Neuron (in vitro differentiated cells): ENCODE measurements around the gene OLA1.

Source experiments
- H2AFZ ChIP-seq: one replicate; pipeline ENCODE4 v1.6.1; 2013; ENCODE audit warnings: low read depth, mild to moderate bottlenecking, inconsistent platforms, low read length, moderate library complexity
- H3K27me3 ChIP-seq: one replicate; pipeline ENCODE4 v1.6.1; 2013; ENCODE audit warnings: low read length; ENCODE audit not compliant: insufficient read depth
- H3K36me3 ChIP-seq: one replicate; pipeline ENCODE4 v1.6.1; 2013; ENCODE audit warnings: low read length; ENCODE audit not compliant: insufficient read depth
- H3K4me1 ChIP-seq: one replicate; pipeline ENCODE4 v1.6.1; 2013; ENCODE audit warnings: low read length; ENCODE audit not compliant: insufficient read depth
- H3K4me3 ChIP-seq: 2 replicates; pipeline ENCODE4 v1.5.1; 2013; ENCODE audit warnings: mild to moderate bottlenecking, low read length, moderate library complexity
- H3K9me3 ChIP-seq: one replicate; pipeline ENCODE4 v1.6.1; 2013; ENCODE audit warnings: low read length

The OLA1 gene

GRCh38 chr2:174184915-174185314 is 63.4 kb downstream of the OLA1 start:
- Histone ChIP-seq H2AFZ (no peak overlapping the region), H3K4me3 (no peak overlapping the region), H3K27me3 (no peaks in the 10 kb centered on the region), H3K4me1 (peaks cover 3% of the 10 kb centered on the region), H3K9me3 (no peaks in the 10 kb centered on the region), H3K36me3 (peaks cover 7% of the 10 kb centered on the region)

- no peak overlapping the region for H2AFZ ChIP-seq
- H3K4me3 ChIP-seq: no peak overlapping the region
- H3K27me3 ChIP-seq: no peaks in the 10 kb centered on the region
- no peaks in the 10 kb centered on the region for H3K9me3 ChIP-seq
- H3K4me1 ChIP-seq: peaks cover 3% of the 10 kb centered on the region
- H3K36me3 ChIP-seq: peaks cover 7% of the 10 kb centered on the region
Observed at GRCh38 chr2:174184504-174184903, 63.8 kb downstream of the OLA1 start.

GRCh38 chr2:174183076-174183475 is 65.3 kb downstream of the OLA1 start:
- Histone ChIP-seq H3K9me3 (no peaks in the 10 kb centered on the region), H3K4me1 (peaks cover 3% of the 10 kb centered on the region), H2AFZ (no peak overlapping the region), H3K4me3 (no peak overlapping the region), H3K36me3 (peaks cover 7% of the 10 kb centered on the region), H3K27me3 (no peaks in the 10 kb centered on the region)

- no peaks in the 10 kb centered on the region for H3K36me3 ChIP-seq
- H3K4me3 ChIP-seq: no peak overlapping the region
- H3K4me1 ChIP-seq: peaks cover 13% of the 10 kb centered on the region
- H3K27me3 ChIP-seq: no peaks in the 10 kb centered on the region
- no peak overlapping the region for H2AFZ ChIP-seq
- H3K9me3 ChIP-seq: no peaks in the 10 kb centered on the region
Observed at GRCh38 chr2:174181368-174181767, 67.0 kb downstream of the OLA1 start.

DNA sequence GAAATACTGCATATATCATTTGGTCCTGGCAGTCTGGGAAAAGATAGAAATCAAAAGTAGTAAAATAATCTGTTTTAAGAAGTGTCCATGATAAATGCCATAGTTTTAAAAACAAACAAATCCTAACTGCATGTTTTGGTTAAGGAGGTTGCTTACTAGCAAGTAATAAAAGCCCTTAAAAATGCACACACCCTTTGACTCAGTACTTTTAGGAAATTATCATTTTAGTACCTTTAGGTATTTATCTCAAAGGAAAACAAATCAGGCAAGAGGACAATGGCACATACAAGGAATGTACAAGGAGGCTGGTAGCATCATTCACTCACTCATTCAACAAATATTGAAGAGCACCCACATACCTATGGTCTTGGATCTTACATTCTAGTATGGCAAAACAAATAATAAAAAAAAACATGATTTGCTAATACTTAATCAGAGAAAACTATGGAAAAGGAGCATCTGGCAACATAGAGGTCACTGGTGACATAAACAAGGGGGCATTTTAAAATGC is 67.6 kb downstream of the OLA1 start:
- Histone ChIP-seq H3K36me3 (no peaks in the 10 kb centered on the region), H3K9me3 (no peaks in the 10 kb centered on the region), H2AFZ (no peak overlapping the region), H3K4me1 (peaks cover 14% of the 10 kb centered on the region), H3K4me3 (no peak overlapping the region), H3K27me3 (no peaks in the 10 kb centered on the region)

DNA sequence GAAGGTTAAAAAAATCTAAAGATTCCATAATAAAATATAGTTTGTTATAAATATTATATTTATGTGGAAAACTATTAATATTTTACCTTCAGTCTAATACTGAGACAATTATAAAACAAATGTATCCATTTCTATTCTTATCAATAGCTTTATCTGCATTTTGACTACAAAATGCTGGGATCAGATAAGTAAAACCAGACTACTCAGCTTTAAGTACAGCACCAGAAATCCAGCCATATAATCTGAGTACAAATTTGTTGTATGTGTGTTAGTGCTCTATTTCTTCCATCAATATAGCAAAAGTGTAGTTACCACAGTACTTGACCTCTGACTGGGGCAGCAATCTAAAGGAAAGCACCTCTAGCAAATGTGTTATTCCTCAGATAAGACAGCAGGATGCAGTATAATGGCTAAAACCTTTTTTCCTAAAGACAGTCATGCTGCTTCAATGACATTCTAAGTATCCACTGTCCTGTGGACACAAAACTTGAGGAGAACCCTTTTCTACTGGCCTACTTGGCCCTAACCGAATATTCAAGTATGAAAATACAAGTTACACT is 68.1 kb downstream of the OLA1 start:
- no peak overlapping the region for H2AFZ ChIP-seq
- H3K4me3 ChIP-seq: no peak overlapping the region
- H3K4me1 ChIP-seq: peaks cover 14% of the 10 kb centered on the region

DNA sequence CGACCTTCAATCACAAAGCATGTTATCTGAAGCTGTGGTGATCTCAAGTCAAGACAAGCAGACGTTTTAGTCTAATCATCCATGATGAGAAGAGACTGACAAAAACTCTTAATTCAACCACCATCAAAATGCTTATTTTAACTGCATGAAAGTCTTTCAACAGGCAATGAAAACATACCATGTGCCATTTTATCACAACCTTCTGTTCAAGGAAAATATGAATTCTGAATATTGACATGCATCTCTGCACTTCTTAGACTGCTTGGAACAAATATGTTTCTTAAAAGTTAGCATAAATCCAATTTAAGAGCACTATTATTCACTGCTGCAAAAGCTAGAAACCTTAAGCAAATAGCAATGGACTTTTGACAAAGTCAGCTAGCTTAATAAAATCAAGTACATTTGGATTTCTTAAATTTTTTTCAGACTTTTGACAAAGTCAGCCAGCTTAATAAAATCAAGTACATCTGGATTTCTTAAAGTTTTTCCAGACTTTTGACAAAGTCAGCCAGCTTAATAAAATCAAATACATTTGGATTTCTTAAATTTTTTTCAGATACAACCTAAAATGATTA is 70.9 kb downstream of the OLA1 start:
- H3K4me1 ChIP-seq: peaks cover 14% of the 10 kb centered on the region
- no peaks in the 10 kb centered on the region for H3K27me3 ChIP-seq
- H3K9me3 ChIP-seq: peaks cover 5% of the 10 kb centered on the region
- H2AFZ ChIP-seq: no peak overlapping the region
- no peak overlapping the region for H3K4me3 ChIP-seq
- no peaks in the 10 kb centered on the region for H3K36me3 ChIP-seq

More for the DNA sequence above, 68.1 kb downstream of the OLA1 start:
- H3K36me3 ChIP-seq: no peaks in the 10 kb centered on the region
- H3K27me3 ChIP-seq: no peaks in the 10 kb centered on the region
- H3K9me3 ChIP-seq: no peaks in the 10 kb centered on the region

DNA sequence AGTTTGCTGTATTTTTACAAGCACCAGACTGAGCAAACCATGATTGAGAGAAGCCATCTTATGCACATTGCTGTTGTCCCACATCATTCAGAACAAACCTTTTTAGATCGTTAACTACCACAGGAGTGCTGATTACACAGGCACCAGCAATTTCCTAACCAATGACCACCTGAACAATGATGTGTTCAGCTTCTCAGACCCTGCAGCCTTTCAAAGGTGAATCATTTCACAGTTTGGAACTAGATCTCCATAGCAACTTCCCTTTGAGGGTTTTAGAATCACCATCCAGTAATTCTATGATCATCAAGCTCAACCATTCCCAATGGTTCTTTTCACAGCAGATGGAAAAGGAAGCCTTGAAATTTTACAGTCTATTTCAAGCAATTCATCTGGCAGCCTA is 71.4 kb downstream of the OLA1 start:
- H3K27me3 ChIP-seq: no peaks in the 10 kb centered on the region
- peaks cover 3% of the 10 kb centered on the region for H3K36me3 ChIP-seq
- H3K4me1 ChIP-seq: peaks cover 14% of the 10 kb centered on the region
- no peak overlapping the region for H2AFZ ChIP-seq
- H3K9me3 ChIP-seq: peaks cover 10% of the 10 kb centered on the region
- no peak overlapping the region for H3K4me3 ChIP-seq

DNA sequence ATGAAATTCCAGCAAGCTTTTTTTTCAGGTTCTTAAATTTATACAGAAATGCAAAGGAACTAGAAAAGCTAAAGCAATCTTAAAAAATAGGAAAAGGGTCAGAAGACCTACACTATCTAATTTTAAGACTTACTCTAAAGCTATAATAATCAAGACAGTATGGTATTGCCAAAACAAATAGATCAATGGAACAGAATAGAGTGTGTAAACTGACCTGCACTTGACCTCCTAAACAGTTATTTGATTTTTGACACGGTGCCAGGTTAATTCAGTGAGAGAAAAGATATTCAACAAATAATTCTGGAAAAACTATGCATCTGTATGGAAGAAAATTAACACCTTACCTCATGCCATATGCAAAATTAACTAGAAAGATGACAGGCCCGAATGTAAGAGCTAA is 73.6 kb downstream of the OLA1 start:
- Histone ChIP-seq H3K27me3 (no peaks in the 10 kb centered on the region), H3K9me3 (peaks cover 14% of the 10 kb centered on the region), H2AFZ (no peak overlapping the region), H3K4me1 (peaks cover 11% of the 10 kb centered on the region), H3K4me3 (no peak overlapping the region), H3K36me3 (peaks cover 5% of the 10 kb centered on the region)

DNA sequence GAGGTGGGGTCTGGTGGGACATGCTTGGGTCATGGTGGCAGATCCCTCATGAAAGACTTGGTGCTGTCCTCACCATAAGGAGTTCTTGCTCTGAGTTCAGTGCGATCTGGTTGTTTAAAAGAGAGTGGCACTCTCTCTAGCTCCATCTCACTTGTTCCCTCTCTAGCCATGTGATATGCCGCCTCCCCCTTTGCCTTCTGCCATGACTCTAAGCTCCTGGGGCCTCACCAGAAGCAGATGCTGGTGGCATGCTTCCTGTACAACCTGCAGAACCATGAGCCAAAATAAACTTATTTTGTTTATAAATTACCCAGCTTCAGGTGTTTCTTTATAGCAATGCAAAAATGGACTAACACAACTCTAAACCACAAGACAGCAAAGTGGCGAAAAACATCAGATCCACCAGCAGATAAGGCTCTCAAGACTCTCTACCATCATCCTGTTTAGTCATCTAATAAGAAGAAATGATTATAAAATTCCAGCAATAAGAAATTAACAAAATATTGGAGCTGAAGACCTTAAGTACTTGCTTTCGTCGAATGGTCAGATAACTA is 75.5 kb downstream of the OLA1 start:
- Histone ChIP-seq H3K36me3 (peaks cover 5% of the 10 kb centered on the region), H3K9me3 (peaks cover 14% of the 10 kb centered on the region), H3K4me1 (peaks cover 11% of the 10 kb centered on the region), H2AFZ (no peak overlapping the region), H3K4me3 (no peak overlapping the region), H3K27me3 (no peaks in the 10 kb centered on the region)

DNA sequence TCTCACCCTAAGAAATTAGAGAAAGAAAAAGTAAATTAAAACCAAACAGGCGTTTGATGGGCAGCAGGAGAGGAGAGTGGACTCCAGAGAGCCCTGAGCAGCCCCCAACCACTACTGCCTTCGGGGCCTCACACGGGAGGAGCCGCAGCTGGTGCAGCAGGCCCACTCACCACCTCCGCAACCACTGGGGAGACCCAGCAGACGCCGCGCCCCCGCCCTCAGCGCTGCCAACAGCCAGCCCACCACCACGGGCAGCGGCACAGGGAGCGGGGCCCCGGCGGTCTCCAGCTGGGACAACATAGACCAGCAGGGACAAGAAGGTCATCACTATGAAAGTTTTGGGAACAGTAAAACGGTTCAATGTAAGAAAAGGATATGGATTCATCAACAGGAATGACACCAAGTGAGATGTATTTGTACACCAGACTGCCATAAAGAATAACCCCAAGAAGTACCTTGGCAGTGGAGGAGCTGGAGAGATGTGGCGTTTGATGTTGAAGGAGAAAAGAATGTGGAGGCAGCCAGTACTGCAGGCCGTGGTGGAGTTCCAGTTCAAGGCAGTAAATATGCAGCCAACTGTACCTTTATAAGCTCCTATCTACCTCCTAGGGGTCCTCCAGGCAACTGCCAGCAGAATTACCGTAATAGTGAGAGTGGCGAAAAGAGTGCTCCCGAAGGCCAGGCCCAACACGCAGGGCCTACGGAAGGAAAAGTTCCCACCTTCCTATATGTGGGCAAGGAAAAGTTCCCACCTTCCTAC is 76.5 kb downstream of the OLA1 start:
- Histone ChIP-seq H3K27me3 (no peaks in the 10 kb centered on the region), H3K36me3 (peaks cover 5% of the 10 kb centered on the region), H3K4me1 (peaks cover 6% of the 10 kb centered on the region), H3K9me3 (peaks cover 14% of the 10 kb centered on the region), H3K4me3 (no peak overlapping the region), H2AFZ (no peak overlapping the region)

- no peaks in the 10 kb centered on the region for H3K4me1 ChIP-seq
- H3K27me3 ChIP-seq: no peaks in the 10 kb centered on the region
- peaks cover 14% of the 10 kb centered on the region for H3K9me3 ChIP-seq
- H2AFZ ChIP-seq: no peak overlapping the region
- H3K4me3 ChIP-seq: no peak overlapping the region
- H3K36me3 ChIP-seq: peaks cover 5% of the 10 kb centered on the region
Observed at GRCh38 chr2:174169372-174169771, 79.0 kb downstream of the OLA1 start.

GRCh38 chr2:174166261-174166660 is 82.1 kb downstream of the OLA1 start:
- Histone ChIP-seq H3K9me3 (no peaks in the 10 kb centered on the region), H3K36me3 (no peaks in the 10 kb centered on the region), H3K4me1 (no peaks in the 10 kb centered on the region), H3K4me3 (no peak overlapping the region), H2AFZ (no peak overlapping the region), H3K27me3 (no peaks in the 10 kb centered on the region)
